ENCODE data around the gene SYNE2.

The SYNE2 gene

DNA sequence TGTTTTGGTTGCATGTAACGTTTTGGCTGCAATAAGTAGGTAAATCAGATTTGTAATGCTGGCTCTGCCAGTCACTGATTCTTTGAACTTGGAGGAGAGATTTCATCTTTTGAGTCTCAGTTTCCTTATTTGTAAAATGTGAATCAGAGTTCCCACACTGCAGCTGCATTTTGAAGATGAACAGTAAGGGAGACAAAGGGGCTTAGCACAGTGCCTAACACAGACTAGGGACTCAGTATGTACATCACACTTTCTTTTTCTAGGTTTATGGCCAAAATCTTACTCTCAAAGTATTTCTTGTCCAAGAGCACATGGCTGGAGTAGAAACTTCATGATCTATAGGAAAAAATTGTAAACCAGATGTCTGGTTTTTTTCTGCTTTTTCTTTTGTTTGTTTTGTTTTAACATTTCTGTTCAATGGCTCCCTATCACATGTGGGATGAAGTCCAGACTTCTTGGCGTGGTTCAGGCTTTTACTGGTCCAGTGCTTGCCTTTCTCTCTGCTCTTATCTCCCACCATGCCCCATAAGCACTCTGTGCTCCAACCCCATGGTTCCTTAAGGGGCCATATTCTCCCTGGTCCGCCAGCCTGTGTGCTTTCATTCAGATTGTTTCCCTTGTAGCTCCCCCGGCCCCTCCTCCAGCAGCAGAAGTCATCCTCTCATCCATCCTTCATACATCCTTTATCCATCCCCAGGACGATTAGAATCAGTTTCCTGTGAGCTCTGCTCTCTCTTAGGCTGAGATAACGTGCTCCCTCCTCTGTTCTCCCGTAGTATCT, 58.0 kb downstream of the SYNE2 start:
- no peak for DNase-seq

DNA sequence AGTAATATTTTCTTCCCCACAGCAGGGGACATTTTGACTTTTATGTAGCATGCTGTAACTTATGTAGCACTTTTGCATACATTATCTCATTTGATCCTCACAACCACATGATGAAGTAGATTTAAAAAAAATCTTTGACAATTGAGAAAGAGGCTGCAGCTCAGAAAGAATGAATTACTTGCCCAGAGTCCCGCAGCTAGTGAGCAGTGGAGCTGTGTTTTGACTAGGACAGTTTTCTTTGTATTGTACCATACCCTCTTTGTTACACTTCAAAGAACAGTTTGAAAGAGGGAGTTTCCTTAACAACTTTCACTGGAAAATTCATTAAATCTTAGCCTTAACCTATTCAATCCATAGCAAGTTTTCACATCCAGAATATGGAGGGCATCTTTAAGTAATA, 58.6 kb downstream of the SYNE2 start:
- no peak for DNase-seq

DNA sequence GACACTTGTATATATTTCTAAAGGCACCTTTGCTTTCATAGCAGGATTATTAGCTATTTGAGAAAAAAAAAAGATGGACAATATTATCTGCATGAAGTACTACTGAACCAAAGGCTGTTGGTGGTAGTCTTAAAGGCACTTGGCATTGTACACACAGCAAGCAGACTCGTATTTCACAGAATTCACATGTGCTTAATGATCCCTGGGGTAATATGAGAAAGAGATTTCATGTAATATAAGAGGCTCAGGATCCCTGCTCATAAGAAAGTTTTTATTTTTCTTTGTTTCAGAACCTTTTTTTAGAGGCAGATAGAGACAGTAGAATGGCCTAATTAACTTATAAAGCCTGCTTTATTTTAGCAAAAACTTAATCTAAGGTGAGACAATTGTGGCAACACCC, 59.5 kb downstream of the SYNE2 start:
- no peak for DNase-seq

DNA sequence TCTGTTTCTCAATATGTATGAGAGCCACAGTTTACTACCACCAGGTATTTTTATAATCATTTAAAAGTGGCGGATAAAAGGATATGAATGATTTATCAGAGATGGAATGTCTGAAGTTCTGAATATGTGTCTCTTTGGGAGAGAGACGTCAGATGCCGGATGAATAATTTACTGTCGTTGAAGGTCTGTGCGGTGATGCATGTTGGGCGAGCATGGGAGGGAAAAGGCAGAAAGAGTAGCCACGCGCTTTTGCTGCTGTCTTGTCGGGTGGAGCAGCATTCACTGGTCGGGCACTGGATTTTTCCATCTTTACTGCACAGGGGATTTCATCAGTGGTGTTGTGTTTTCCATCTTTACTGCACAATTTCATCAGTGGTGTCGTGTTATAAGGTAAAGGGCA, 65.6 kb downstream of the SYNE2 start:
- DNase-seq: no peak

DNA sequence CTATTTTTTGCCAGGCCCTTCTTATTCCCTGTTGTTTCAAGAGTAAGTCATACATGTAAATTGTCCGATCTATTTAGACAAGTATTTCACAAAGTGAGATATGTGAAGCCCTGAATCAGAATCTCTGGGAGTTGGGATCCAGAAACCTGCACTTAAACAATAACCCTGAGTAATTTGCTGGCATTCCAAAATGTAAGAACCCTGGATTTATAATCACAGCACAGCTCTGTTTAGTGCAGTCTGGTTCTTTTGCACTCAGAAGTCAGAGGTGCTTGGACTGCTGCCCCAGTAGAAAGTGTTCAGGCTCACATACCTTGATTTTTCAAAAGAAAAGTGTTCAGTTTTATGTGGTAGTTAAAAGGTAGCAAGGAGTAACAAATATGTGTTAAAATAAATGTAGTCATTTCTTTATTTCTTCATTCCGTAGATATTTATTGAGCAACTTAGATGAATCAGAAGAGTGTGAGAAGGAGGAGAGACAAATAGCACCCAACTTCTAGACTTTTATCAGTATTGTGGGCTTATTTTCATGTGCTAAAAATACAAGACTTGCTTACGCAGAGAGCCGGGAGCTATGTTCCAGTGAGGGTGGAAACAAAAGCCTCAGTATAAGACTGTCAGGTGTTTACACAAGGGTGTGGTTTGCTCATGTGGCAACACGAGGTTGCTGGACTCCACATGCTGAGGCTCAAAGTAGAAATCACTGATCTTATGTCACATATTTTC, 70.1 kb downstream of the SYNE2 start:
- no peak for DNase-seq

DNA sequence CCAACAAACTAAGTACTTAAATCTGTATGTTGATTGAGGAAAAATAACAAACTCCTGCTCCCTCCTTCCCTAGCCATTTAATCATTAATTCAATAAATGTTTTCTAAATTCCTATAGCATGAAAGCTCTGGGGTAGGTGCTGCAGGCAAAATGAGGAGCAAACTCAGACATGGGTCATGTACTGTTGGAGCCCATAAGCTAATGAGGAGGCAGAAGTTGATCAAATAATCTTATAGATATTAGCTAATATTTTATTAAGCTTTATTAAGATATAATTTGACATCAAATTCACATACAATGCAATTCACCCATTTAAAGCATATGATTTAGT, 70.6 kb downstream of the SYNE2 start:
- DNase-seq: no peak

DNA sequence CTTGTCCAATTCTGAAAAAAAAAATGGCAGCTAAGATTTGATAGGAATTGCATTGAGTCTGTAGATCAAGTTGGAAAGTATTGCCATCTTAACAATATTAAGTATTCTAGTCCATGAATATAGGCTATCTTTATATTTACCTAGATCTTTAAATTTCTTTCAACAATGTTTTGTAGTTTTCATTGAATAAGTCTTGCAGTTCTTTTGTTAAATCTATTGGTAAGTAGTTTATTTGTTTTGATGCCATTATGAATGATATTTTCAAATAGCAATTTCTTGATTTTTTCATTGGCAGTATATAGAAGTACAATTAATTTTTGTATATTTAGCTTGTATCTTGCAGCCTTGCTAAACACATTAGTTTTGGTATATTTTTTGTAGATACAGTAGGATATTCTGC, 71.6 kb downstream of the SYNE2 start:
- no peak for DNase-seq

DNA sequence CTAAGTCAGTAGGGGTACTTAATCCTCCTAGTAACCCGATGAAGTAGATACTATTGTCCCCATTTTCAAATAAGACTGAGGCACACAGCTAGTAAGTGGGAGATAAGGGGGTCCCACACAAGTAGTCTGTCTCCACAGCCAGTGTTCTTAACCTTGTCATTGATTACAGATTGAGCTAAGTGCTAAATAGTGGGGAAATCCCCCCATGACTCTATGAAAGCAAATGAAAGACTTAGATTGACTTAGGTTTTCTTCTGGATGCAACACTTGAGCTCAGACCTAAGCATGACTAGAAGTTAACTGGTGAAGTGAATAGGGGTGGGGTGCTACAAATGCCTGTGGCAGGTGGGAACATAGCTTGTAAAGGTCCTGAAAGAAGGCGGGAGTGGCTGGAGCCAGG, 73.8 kb downstream of the SYNE2 start:
- DNase-seq: no peak

DNA sequence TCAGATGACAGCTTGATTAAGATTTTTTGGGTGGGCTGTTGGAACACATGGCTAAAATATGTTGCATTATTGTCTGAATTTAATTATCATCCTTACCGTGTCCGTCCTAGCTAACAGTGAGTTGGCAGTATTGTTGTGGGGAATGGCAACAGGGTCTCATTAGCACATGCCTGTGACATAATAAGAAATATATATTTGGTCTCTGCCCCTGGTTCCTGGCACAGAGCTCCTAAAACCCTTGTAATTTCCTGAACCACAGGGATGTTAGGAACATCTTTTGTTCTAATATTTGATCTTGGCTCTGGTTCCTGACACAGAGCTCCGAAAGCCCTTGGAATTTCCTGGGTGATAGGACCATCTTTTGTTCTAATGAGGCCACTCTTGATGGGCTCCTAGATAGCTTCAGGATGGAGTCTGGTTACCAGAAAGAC, 76.0 kb downstream of the SYNE2 start:
- DNase-seq: no peak

DNA sequence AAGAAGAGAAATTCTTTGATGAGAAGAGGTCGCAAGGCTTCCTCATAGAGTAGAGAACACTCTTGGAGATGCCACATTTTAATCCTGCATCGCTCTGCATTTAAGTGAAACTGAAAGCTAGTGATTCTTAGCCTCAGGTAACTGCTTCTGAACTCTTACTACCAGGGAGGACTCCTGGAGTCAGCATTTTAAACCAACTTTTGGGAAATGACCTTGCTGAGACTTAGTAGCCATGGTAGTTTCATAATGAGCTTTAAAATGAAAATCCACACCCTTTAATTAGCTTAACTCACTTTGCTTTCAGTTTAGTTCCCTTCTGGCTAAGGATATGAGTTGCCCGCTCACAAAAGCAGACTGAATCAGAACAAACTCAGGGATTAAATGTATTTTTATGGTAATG, 80.3 kb downstream of the SYNE2 start:
- no peak for DNase-seq

DNA sequence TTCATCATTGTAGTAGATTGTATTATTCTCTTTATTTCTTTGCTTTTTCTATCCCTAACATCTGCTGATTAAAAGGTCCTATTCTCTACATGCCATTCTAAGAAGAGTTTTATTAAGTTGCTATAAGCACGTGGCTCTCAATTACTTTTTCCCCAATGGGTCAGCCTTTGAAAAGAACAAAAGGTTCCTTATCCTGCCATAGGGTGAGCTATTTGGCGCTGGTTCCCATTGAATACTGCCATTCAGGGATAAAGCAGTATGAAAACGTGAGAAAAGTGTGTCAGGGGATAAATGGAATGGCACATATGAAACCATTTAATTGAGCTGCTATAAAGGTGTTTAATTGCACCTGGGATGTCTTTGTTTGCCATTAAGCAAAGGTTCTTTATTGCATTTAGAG, 80.9 kb downstream of the SYNE2 start:
- DNase-seq: no peak

DNA sequence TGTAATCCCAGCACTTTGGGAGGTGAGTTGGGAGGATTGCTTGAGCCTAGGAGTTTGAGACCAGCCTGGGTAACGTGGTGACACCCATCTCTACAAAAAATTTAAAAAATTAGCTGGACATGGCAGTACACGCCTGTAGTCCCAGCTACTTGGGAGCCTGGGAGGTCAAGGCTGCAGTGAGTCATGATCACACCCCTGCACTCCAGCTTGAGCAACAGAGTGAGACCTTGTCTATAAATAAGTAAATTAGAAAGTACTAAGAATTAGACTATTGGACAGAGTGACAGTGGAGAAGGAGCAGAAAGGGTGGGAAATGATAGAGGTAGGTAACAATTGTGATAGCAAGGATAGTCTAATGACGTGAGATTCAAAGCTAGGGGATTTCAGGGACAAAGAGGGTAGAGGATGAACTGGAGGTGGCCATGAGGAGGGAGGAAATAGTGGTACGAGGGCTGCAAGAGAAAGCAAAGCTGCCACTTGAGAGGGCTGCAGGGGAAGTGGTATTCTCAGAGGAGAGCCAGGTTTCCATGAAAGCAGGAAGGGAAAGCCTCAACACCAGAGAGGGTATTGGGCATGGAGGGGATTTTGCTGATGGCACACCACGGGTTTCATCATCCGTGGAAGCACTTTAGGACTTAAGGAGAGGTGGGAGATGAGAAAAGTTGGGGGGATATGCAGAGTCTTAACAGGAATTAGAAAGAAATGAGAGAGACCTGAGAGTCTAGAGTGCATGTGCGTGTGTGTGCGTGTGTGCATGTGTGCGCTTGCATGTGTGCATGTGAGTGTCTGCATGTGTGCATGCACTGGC, 85.6 kb downstream of the SYNE2 start:
- no peak for DNase-seq

DNA sequence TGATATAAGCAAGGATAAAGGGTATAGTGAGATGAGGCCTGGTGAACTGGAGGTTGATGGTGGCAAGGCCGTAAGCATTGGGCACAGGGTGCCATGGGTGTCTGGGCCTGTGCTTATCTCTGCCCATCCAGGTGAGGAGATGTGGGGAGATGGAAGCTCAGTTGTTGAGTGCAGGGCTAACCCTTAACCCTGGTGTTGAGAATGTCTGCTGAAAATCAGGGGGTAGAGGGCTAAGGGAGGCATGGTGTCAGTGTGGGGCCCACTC, 86.1 kb downstream of the SYNE2 start:
- DNase-seq: no peak

DNA sequence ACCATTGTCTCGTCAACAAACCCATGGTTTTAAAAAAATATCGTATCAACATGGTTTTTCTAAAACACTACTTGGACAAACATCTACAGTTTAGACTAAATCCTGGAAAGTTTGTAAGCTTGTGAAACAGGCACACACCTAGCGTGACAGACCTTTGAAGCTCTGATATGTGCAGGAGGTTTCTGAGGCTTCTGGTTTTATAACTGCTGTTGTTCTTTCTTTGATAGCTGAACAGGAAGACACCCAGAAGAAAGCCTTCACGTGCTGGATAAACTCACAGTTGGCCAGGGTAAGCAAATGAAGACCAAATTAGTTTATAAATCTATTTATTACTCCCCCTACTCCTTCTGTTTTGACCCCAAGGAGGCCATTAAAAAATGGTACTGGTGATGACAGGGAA, 87.6 kb downstream of the SYNE2 start:
- DNase-seq: no peak

DNA sequence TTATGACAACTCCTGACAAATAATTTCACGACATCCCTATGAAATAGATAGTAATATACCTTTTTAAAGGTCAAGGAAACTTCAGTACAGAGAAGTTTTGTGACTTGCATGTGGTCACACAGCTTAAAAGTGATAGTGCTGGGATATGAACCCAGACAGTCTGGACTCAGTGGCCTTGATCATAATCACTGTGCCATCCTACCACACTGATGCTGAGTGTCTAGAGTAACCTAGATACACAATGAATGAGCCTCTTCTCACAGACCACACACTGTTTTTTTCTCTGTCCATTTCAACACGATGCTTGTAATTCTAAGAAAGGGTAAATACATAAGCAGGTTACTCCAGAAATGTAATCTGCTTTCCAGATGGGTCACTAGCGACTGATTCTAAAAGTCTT, 88.2 kb downstream of the SYNE2 start:
- no peak for DNase-seq

DNA sequence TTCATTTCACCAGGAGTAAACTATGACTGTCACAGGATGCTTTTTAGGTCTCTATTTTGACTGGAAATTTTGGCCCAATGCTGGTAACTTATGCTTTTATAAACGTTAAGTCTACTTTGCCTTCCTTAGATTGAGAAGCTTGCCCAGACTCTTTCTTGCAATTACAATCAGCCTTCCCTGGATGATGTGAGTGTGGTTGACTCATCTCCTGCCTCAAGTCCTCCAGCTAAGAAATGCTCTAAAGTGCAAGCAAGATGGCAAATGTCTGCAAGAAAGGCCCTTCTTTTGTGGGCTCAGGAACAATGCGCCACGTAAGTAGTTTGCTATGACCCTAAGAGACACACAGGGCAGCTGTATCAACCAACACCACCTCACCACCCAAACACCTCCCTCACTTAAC, 96.9 kb downstream of the SYNE2 start:
- no peak for DNase-seq

DNA sequence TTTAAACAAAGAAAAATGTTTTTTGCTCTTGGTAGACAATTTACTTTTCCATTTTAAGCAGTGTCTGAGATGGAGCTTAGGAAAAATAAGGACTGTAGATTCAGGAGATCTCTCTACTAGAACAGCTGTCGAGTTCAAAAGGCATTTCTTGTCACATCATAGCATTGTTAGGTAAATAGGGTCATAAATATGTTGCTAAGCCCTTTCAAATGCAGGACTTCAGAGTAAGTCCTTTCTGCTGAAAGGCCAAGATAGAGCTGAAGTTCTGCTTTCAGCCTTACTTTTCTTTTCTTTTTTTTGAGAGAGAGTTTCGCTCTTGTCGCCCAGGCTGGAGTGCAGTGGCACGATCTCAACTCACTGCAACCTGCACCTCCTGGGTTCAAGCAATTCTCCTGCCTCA, 98.2 kb downstream of the SYNE2 start:
- no peak for DNase-seq

DNA sequence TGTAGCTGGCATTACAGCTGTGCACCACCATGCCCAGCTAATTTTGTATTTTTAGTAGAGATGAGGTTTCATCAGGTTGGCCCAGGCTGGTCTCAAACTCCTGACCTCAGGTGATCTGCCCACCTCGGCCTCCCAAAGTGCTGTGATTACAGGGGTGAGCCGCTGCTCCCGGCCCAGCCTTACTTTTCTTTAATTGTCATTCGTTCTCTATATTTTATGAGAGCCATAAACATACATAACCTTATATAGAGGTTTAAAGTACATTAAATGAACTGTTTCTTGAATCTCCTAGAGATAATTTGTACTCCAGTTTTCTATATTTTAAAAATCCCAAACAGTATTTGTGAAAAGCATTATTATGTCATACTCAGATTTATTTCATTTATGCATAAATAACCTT, 98.6 kb downstream of the SYNE2 start:
- no peak for DNase-seq

DNA sequence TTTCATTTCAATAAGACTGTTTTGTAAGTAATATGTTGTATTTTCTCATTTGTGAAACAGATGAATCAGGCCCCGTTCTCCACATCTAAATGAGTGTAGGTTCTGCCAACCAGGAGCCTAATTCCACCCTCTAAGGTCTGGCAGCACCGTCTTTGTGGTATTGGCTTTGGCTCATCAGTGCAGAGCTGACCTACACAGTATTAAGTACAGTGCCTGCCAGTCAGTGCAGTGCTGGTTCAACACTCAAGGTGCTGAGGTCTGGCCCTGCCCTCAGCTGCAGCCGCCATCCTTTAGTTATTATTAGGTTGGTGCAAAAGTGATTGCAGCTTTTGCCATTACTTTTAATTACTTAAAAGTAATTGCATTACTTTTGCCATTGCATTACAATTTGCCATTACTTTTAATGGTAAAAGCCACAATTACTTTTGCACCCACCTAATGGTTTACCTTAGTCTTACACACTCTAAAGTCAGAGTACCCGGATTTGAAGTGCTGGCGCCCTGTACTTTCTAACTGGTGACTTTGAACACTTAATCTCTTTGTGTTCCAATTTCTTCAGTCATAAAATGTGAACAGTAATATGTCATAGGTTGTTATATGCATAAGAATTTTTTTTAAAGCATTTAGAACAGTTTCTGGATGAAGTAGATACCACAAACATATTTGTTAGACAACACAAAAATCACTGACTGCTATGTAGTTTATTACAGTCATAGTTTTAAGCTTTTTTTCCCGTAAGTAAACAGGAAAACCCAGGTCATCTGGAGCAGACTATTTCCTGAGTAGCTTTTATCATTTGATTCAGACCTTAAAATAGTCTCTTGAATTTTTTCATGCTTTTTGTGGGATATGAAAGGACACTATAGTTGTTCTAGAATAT, 99.5 kb downstream of the SYNE2 start:
- DNase-seq: no peak

DNA sequence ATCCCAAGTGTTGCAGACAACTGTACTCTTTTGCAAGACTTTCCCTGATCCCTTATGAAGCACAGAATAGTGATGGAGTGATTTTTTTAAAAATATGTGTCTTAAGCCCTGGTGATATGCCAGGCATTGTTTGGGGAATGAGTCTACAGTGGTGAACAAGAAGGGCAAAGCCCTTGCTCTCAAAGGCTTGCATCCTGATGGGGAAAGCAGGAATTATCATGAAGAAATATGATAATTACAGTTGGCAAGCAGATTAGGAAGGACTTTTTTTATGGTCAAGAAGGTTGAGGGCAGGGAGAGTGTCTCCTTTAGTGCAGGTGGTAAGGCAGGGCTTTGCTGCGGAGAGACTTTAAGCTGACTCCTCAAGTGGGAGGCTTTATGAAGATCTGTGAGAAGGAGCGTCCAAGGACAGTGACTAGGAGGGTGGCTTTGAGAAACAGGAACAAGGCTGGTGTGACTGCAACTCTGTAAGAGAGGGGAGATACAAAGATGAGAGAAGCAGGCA, 100.2 kb downstream of the SYNE2 start:
- no peak for DNase-seq

DNA sequence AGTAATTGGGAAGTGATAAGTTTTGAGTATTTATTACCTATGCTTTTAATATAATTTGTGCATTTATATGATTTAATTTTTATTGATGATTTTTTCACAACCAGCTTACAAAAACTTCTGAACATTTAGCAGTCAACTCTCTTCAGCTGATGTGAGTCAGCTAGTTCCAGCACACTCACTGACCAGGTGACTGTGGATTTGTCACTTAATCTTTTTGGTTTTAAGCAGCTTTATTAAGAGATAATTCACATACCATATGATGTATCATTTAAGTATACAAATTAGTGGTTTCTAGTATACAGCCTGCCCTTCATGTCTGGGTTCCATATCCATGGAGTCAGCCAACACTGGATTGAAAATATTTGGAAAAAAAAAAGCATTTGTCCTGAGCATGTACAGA, 103.5 kb downstream of the SYNE2 start:
- DNase-seq: no peak

DNA sequence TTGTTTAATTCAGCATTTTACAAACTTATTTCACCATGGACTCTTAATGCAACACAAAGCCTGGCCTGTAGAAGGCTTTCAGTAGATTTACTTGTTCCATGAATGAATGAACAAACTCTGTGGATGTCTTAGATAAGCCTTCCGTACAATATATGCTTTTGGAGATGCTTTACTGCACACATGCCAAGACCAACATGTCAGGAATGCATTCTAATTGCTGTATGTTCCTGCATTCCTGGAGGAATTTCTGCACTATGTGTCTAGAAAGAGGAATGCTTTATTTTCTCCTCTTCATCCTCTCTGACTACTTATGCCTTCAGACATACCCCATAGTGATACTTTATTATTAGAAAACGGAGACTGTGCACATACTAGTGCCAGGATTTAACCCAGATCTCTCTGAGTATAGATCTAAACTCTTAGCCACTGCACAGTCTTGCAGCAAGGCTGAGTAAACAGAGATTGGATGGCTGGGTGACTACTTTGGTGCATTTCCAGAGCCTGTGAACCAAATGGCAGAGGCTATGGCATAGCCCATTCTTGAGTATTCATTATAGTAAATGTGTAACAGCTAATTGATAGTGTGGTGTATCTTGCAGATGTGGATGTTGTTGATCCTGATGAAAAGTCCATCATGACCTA, 108.2 kb downstream of the SYNE2 start:
- DNase-seq: no peak

DNA sequence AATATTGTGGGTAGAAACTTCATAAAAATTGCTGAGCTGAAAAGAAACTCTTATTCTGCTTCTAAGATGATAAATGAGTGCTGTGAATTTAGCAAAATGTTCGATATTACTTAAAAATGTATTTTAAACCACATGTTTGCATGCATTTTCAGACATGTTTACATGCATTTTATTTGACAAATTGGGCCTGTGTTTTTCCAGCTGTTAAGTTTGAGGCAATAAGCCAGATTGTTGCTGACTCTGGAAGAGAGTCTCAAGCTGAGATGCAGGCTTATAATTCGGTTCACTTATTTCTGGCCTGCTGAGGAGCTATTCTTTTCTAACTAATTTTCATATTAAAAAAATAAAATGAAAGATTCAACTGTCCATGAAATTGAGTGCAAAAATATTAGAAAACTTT, 110.1 kb downstream of the SYNE2 start:
- no peak for DNase-seq
